Progenitor cell of endocrine pancreas (in vitro differentiated cells): ENCODE measurements around the gene PPDPF. TPM values are rescaled to one million over a fixed set of nuclear protein-coding genes. Genes with fewer than 3 reads are reported as not detected.

Experiments
- DNase-seq: peaks from one replicate; pipeline ENCODE4 v3.0.0; 2021; ENCODE audit warnings: low spot score; ENCODE audit not compliant: unreplicated experiment
- H3K27ac Mint-ChIP-seq: 2 replicates; pipeline ENCODE4 v1.8.0; 2021; ENCODE audit warnings: mild to moderate bottlenecking, moderate library complexity, mixed read lengths
- H3K27me3 Mint-ChIP-seq: 2 replicates; pipeline ENCODE4 v1.8.0; 2021; ENCODE audit warnings: mixed read lengths
- H3K36me3 Mint-ChIP-seq: 2 replicates; pipeline ENCODE4 v1.8.0; 2022; ENCODE audit warnings: mixed read lengths; ENCODE audit not compliant: insufficient read depth
- H3K4me1 Mint-ChIP-seq: 2 replicates; pipeline ENCODE4 v1.8.0; 2021; ENCODE audit warnings: low read depth, mixed read lengths
- H3K4me3 Mint-ChIP-seq: 2 replicates; pipeline ENCODE4 v1.8.0; 2021; ENCODE audit warnings: low read depth, mild to moderate bottlenecking, moderate library complexity, mixed read lengths
- H3K9me3 Mint-ChIP-seq: 2 replicates; pipeline ENCODE4 v1.8.0; 2021; ENCODE audit warnings: low read depth, mixed read lengths
- total RNA-seq: library from RNA; stranded (reverse); gene quantifications from 2 replicates; pipeline ENCODE4 v1.2.1, GENCODE V29; 2021
- TF ChIP-seq, protein P1 (sequence below): fragments of 200-600 bp; sonication (generic); IDR thresholded peaks from one replicate; pipeline ENCODE4 v1.5.0; 2021; ENCODE audit warnings: antibody characterized with exemption, mild to moderate bottlenecking; ENCODE audit not compliant: unreplicated experiment

PPDPF gene
- total RNA-seq, 1 donor from 2014 or later, result 374 TPM

DNA sequence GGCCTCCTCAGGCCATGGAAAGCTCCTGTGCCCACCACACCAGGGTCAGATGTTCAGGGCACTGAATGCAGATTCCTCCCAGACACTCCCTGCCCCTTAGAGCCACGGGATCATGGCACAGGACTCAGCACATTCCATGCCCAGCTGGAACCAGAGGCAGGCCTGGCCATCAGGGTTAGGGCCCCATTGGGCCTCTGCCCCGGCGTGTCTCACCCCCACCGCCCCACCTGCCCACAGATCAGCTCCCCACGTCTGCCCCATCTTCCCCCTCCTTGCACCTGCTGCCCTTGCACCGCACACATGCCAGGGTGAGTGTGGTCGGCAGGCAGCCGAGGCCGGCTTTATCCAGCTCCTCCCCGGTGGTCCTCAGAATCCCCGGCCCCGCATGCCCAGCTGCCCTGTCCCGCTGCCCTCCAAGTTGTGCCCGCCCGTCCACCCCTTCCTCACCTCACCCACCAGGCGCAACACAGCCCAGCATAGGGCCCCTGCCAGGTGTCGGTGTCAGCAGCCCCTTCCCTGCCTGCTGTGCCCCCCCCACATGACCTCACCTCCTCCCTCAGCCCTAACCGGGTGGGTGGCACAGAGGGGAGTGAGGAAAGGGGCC is 29.2 kb downstream of the PPDPF start:
- no peak overlapping the region for H3K4me3 Mint-ChIP-seq

DNA sequence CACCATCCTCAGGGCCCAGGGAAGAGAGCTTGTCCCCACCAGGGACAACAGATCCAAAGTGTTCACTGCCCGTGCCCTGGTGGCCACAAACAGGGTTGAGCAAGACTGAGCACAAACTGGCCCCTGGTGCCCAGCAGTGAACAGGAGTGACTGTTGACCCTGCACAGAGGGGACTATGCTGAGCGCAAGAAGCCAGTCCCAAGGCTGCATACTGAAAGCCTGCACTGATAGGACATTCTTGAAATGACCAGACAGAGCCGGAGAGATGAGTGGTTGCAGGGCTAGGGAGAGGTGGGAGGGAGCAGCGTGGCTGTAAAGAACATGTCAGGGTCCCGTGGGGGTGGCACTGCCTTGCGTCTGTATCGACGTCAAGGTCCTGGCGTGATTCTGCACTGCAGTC is 30.5 kb downstream of the PPDPF start:
- Mint-ChIP-seq H3K4me1 (no peaks in the 10 kb centered on the region), H3K4me3 (no peak overlapping the region), H3K36me3 (no peaks in the 10 kb centered on the region), H3K27me3 (peaks cover 15% of the 10 kb centered on the region), H3K9me3 (no peaks in the 10 kb centered on the region), H3K27ac (no peak overlapping the region)
- no peak for DNase-seq
- TF ChIP-seq, protein P1, sequence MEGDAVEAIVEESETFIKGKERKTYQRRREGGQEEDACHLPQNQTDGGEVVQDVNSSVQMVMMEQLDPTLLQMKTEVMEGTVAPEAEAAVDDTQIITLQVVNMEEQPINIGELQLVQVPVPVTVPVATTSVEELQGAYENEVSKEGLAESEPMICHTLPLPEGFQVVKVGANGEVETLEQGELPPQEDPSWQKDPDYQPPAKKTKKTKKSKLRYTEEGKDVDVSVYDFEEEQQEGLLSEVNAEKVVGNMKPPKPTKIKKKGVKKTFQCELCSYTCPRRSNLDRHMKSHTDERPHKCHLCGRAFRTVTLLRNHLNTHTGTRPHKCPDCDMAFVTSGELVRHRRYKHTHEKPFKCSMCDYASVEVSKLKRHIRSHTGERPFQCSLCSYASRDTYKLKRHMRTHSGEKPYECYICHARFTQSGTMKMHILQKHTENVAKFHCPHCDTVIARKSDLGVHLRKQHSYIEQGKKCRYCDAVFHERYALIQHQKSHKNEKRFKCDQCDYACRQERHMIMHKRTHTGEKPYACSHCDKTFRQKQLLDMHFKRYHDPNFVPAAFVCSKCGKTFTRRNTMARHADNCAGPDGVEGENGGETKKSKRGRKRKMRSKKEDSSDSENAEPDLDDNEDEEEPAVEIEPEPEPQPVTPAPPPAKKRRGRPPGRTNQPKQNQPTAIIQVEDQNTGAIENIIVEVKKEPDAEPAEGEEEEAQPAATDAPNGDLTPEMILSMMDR, result no peak

More for the DNA sequence above, 29.2 kb downstream of the PPDPF start:
- no peak for DNase-seq
- no peak overlapping the region for H3K27ac Mint-ChIP-seq
- no peaks in the 10 kb centered on the region for H3K36me3 Mint-ChIP-seq
- TF ChIP-seq, protein P1, result no peak
- no peaks in the 10 kb centered on the region for H3K9me3 Mint-ChIP-seq
- H3K4me1 Mint-ChIP-seq, result peaks cover 3% of the 10 kb centered on the region
- peaks cover 18% of the 10 kb centered on the region for H3K27me3 Mint-ChIP-seq

DNA sequence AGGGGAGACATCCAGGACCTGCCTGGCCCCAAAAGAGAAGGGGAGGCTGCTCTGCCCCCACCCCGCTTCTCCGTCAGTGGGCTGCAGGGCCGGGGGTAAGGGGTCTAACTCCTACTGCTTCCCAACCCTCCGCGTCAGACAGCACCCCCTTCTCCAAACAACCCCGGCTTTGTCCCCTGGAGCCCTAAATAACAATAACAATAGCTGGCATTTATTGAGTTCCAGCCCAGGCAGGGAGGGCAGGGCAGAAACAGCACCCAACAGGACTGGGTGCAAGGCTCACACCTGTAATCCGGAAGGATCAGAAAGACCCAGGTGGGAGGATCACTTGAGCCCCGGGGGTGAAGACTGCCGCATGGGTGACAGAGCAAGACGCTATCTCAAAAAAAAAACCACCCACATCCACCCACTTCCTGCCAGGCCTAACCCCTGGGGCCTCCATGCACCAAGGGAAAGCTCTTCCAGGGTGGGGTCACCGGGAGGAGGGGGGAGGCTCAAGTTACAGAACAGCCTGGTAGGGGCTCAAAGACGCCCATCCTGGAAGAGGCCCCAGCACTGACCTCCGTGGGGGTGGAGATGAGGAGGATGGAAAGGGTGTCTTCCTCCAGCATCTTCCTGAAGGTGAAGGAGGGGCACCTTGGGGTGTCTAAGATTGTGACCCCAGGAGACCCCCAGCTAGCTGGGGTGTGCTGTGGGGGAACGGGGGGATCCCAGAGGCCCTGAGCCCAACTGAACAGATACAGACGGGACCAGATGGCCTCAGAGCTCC is 32.1 kb downstream of the PPDPF start:
- Mint-ChIP-seq H3K27me3 (peaks cover 12% of the 10 kb centered on the region), H3K9me3 (no peaks in the 10 kb centered on the region), H3K4me3 (peak overlapping the region; percentile 38), H3K4me1 (no peaks in the 10 kb centered on the region), H3K27ac (no peak overlapping the region), H3K36me3 (no peaks in the 10 kb centered on the region)
- TF ChIP-seq, protein P1, result no peak
- no peak for DNase-seq

DNA sequence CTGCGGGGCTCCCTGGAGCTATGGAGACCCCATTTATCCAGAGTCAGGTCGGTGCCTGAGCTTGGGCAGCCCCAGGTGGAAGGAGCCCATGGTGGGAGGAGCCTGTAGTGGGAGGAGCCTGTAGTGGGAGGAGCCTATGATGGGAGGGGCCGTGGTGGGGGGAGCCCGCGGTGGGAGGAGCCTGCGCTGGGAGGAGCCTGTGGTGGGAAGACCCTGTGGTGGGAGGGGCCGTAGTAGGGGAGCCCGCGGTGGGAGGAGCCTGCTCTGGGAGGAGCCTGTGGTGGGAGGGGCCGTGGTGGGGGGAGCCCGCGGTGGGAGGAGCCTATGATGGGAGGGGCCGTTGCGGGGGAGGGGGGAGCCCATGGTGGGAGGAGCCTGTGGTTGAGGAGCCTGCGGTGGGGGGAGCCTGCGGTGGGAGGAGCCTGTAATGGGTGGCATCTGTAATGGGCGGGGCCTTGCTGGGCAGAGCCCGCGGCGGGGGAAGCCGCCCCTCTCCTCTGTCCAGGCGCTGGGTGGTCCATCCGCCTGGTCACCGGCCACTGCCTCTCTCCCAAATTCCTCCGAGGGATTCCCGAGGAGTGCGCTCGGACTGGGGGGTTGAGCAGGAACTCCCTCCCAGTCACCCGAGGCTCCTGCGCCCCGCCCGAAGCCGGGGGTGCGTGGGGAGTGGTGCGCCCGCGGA is 32.8 kb downstream of the PPDPF start:
- TF ChIP-seq, protein P1, result no peak
- no peaks in the 10 kb centered on the region for H3K4me1 Mint-ChIP-seq
- H3K9me3 Mint-ChIP-seq, result no peaks in the 10 kb centered on the region
- H3K36me3 Mint-ChIP-seq, result no peaks in the 10 kb centered on the region
- H3K4me3 Mint-ChIP-seq, result peak overlapping the region; percentile 69
- peak; percentile 70 for DNase-seq
- H3K27ac Mint-ChIP-seq, result no peak overlapping the region
- H3K27me3 Mint-ChIP-seq, result peaks cover 12% of the 10 kb centered on the region

DNA sequence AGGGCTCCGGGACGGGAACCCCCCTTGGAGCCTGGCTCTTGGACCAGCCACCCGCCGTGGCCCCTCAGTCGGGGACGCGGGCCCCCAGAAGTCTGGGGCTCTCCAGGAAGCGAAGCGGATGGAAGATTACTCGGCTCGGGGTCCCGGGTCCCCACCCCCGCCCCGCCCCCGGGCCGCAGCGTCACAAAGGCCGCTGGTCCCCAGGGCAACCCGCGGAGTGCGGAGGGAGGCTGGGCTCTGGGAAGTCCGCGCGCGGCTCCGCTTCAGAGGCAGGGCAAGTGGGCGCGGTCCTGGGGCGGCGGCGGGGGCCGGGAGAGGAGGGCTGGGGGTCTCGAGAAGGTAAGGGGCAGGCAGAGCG is 33.3 kb downstream of the PPDPF start, which contains the start of gene FNDC11:
TSS of gene FNDC11 (plus strand) at position 227 of the 358 bp plus-strand sequence. CDS start 1,505 bp downstream, outside the sequence.
- peak within 1 kb of the TSS; percentile 69 for H3K4me3 Mint-ChIP-seq
- no peaks in the 10 kb centered on the region for H3K9me3 Mint-ChIP-seq
- H3K4me1 Mint-ChIP-seq, result no peaks in the 10 kb centered on the region
- no peaks in the 10 kb centered on the region for H3K36me3 Mint-ChIP-seq
- no peak within 1 kb of the TSS for H3K27ac Mint-ChIP-seq
- H3K27me3 Mint-ChIP-seq, result peaks cover 12% of the 10 kb centered on the region
- TF ChIP-seq, protein P1, result no peak
- peak; percentile 43 for DNase-seq
